ENCODE data around the gene KRTAP10-8. TPM values are rescaled to one million over a fixed set of nuclear protein-coding genes. Genes with fewer than 3 reads are reported as not detected.

KRTAP10-8 gene
- total RNA-seq, 1 experiment from 2014 or later, result not detected

- H3K9ac ChIP-seq (ENCODE audit: low read length), result no peak overlapping the region
- DNase-seq (no peak), ATAC-seq (no peak)
- no peak overlapping the region for H3K4me2 ChIP-seq (ENCODE audit: low read length)
- no peaks in the 10 kb centered on the region for H4K20me1 ChIP-seq (ENCODE audit: low read length)
- H3K9me2 ChIP-seq (replicated peaks; ENCODE audit: low read length), result no peaks in the 10 kb centered on the region
- H3K4me3 ChIP-seq (ENCODE audit: low read length), result no peak overlapping the region
- no peak overlapping the region for H3K27ac ChIP-seq (ENCODE audit: low read length)
- H3K9me3 ChIP-seq (ENCODE audit: low read length), result 0 out of 2 replicates have a peak, but pooled peaks cover 5% of the 10 kb centered on the region
- no peak overlapping the region for H2AFZ ChIP-seq (ENCODE audit: low read length)
- H3K4me1 ChIP-seq (ENCODE audit: insufficient read depth, low read length), result no peaks in the 10 kb centered on the region
- no peaks in the 10 kb centered on the region for H3K36me3 ChIP-seq (ENCODE audit: low read depth, low read length)
- no peak for TF ChIP-seq CTCF (conservative IDR thresholded peaks at IDR 0.05; ENCODE audit: low read depth, low read length)
- TF ChIP-seq EZH2phosphoT487 (IDR thresholded peaks at IDR 0.05; ENCODE audit: borderline replicate concordance, low read length), result no peak
- no peak for TF ChIP-seq EZH2 (IDR thresholded peaks at IDR 0.05; ENCODE audit: low read length, unreplicated experiment)
- no TSS peak for BruUV-seq (replicated peaks)
- no peaks in the 10 kb centered on the region for H3K79me2 ChIP-seq (ENCODE audit: low read length)
- ChIA-PET POLR2A (ENCODE audit: unreplicated experiment) (no interaction called here), CTCF (no interaction called here)
- no peaks in the 10 kb centered on the region for H3F3A ChIP-seq (ENCODE audit: low read length, unreplicated experiment)
- intact Hi-C loops (cut with micrococcal nuclease), result no loop called here
- no peaks in the 10 kb centered on the region for H3K27me3 ChIP-seq (ENCODE audit: low read length)
Measured at GRCh38 chr21:44656868-44657267, 45.0 kb downstream of the KRTAP10-8 start.

GRCh38 chr21:44657635-44658540 lies 46.0 kb downstream of the KRTAP10-8 start, which contains the start of gene KRTAP12-3:
KRTAP12-3 (plus strand) TSS chr21:44657932; CDS start chr21:44657980, 48 bp downstream.
- Histone ChIP-seq H3K9ac (ENCODE audit: low read length) (no peak within 1 kb of the TSS), H3K36me3 (ENCODE audit: low read depth, low read length) (no peaks in the 10 kb centered on the region), H3K79me2 (ENCODE audit: low read length) (no peaks in the 10 kb centered on the region), H3K9me2 (replicated peaks; ENCODE audit: low read length) (no peaks in the 10 kb centered on the region), H3K27me3 (ENCODE audit: low read length) (no peaks in the 10 kb centered on the region), H3K4me1 (ENCODE audit: insufficient read depth, low read length) (no peaks in the 10 kb centered on the region), H3K9me3 (ENCODE audit: low read length) (0 out of 2 replicates have a peak, but pooled peaks cover 5% of the 10 kb centered on the region), H2AFZ (ENCODE audit: low read length) (no peak within 1 kb of the TSS), H3K4me2 (ENCODE audit: low read length) (no peak within 1 kb of the TSS), H4K20me1 (ENCODE audit: low read length) (no peaks in the 10 kb centered on the region), H3K27ac (ENCODE audit: low read length) (no peak within 1 kb of the TSS), H3K4me3 (ENCODE audit: low read length) (no peak within 1 kb of the TSS), H3F3A (ENCODE audit: low read length, unreplicated experiment) (no peaks in the 10 kb centered on the region)
- ATAC-seq, result no peak
- POLR2A ChIA-PET (ENCODE audit: unreplicated experiment), result no interaction called here
- DNase-seq, result no peak
- TF ChIP-seq CTCF (conservative IDR thresholded peaks at IDR 0.05; ENCODE audit: low read depth, low read length), result no peak
- TF ChIP-seq EZH2phosphoT487 (IDR thresholded peaks at IDR 0.05; ENCODE audit: borderline replicate concordance, low read length), result no peak
- TF ChIP-seq EZH2 (IDR thresholded peaks at IDR 0.05; ENCODE audit: low read length, unreplicated experiment), result no peak
- intact Hi-C loops (cut with micrococcal nuclease), result no loop called here
- CTCF ChIA-PET, result no interaction called here
- no TSS peak for BruUV-seq (replicated peaks)

GRCh38 chr21:44658541-44658910 lies 46.6 kb downstream of the KRTAP10-8 start:
- H3K9ac ChIP-seq (ENCODE audit: low read length), result no peak overlapping the region
- no peak for TF ChIP-seq CTCF (conservative IDR thresholded peaks at IDR 0.05; ENCODE audit: low read depth, low read length)
- no peak for TF ChIP-seq EZH2phosphoT487 (IDR thresholded peaks at IDR 0.05; ENCODE audit: borderline replicate concordance, low read length)
- TF ChIP-seq EZH2 (IDR thresholded peaks at IDR 0.05; ENCODE audit: low read length, unreplicated experiment), result no peak
- no peaks in the 10 kb centered on the region for H3K27me3 ChIP-seq (ENCODE audit: low read length)
- no TSS peak for BruUV-seq (replicated peaks)
- H3K4me3 ChIP-seq (ENCODE audit: low read length), result no peak overlapping the region
- CTCF ChIA-PET, result no interaction called here
- H3K4me2 ChIP-seq (ENCODE audit: low read length), result no peak overlapping the region
- intact Hi-C loops (cut with micrococcal nuclease), result no loop called here
- no peaks in the 10 kb centered on the region for H3K79me2 ChIP-seq (ENCODE audit: low read length)
- 0 out of 2 replicates have a peak, but pooled peaks cover 5% of the 10 kb centered on the region for H3K9me3 ChIP-seq (ENCODE audit: low read length)
- POLR2A ChIA-PET (ENCODE audit: unreplicated experiment), result no interaction called here
- H3K9me2 ChIP-seq (replicated peaks; ENCODE audit: low read length), result no peaks in the 10 kb centered on the region
- ATAC-seq (no peak), DNase-seq (no peak)
- no peaks in the 10 kb centered on the region for H3K36me3 ChIP-seq (ENCODE audit: low read depth, low read length)
- no peak overlapping the region for H3K27ac ChIP-seq (ENCODE audit: low read length)
- no peak overlapping the region for H2AFZ ChIP-seq (ENCODE audit: low read length)
- no peaks in the 10 kb centered on the region for H4K20me1 ChIP-seq (ENCODE audit: low read length)
- no peaks in the 10 kb centered on the region for H3F3A ChIP-seq (ENCODE audit: low read length, unreplicated experiment)
- H3K4me1 ChIP-seq (ENCODE audit: insufficient read depth, low read length), result no peaks in the 10 kb centered on the region
